Left ventricle myocardium inferior (tissue), 1 donor: ENCODE results near the gene VPS13D. TPM values are rescaled to one million over a fixed set of nuclear protein-coding genes. Genes with fewer than 3 reads are reported as not detected.

ENCODE experiments used
- DNase-seq: peaks from one replicate; pipeline ENCODE4 v3.0.0-alpha.2; 2020
- H3K27ac ChIP-seq: fragments of 200-600 bp; replicated peaks from 2 replicates; pipeline ENCODE4 v1.8.0; 2021
- H3K27me3 ChIP-seq: fragments of 200-600 bp; 2 replicates; pipeline ENCODE4 v1.8.0; 2021; ENCODE audit warnings: low read depth
- H3K36me3 ChIP-seq: fragments of 200-600 bp; 2 replicates; pipeline ENCODE4 v1.8.0; 2021
- H3K4me1 ChIP-seq: fragments of 200-600 bp; 2 replicates; pipeline ENCODE4 v1.8.0; 2021
- H3K4me3 ChIP-seq: fragments of 200-600 bp; 2 replicates; pipeline ENCODE4 v1.8.0; 2021; ENCODE audit warnings: mild to moderate bottlenecking, moderate library complexity
- H3K9me3 ChIP-seq: fragments of 200-600 bp; replicated peaks from 2 replicates; pipeline ENCODE4 v1.8.0; 2021
- CTCF ChIP-seq: fragments of 200-600 bp; IDR thresholded peaks from 2 replicates; pipeline ENCODE4 v1.8.0; 2021; ENCODE audit warnings: antibody characterized with exemption, mild to moderate bottlenecking, borderline replicate concordance
- intact Hi-C: fragments of 100-400 bp; cut with micrococcal nuclease; formaldehyde crosslinking; loops from one replicate; pipeline ENCODE4 v1.11.0; 2022
- total RNA-seq: library from RNA; stranded (reverse); fragmentation: NEBNext Ultra II Directional; extraction: Animal tissue kit (Norgen Biotek cat#: 25700); gene quantifications from one replicate; pipeline ENCODE4 v1.2.1, GENCODE V29; 2021
- donor health status: DM: no; HTN: yes; CAD: no; lungs with severe emphysema.

The VPS13D gene
- total RNA-seq, 1 donor from 2014 or later: 71.6 TPM

GRCh38 chr1:12542616-12543592 is 313.1 kb downstream of the VPS13D start:
- no peak for DNase-seq
- intact Hi-C loops: no loop called here
- H3K27ac ChIP-seq: no peak overlapping the region

GRCh38 chr1:12543740-12544154 is 313.9 kb downstream of the VPS13D start:
- Histone ChIP-seq H3K4me1 (peaks cover 61% of the 10 kb centered on the region), H3K27me3 (no peaks in the 10 kb centered on the region), H3K27ac (no peak overlapping the region), H3K9me3 (no peaks in the 10 kb centered on the region), H3K4me3 (no peak overlapping the region), H3K36me3 (no peaks in the 10 kb centered on the region)
- no peak for TF ChIP-seq CTCF
- intact Hi-C loops: no loop called here
- no peak for DNase-seq

More at GRCh38 chr1:12542616-12543592, 313.1 kb downstream of the VPS13D start:
- Histone ChIP-seq H3K4me3 (no peak overlapping the region), H3K4me1 (peaks cover 53% of the 10 kb centered on the region), H3K27me3 (no peaks in the 10 kb centered on the region), H3K36me3 (no peaks in the 10 kb centered on the region), H3K9me3 (no peaks in the 10 kb centered on the region)
- TF ChIP-seq CTCF: no peak

DNA sequence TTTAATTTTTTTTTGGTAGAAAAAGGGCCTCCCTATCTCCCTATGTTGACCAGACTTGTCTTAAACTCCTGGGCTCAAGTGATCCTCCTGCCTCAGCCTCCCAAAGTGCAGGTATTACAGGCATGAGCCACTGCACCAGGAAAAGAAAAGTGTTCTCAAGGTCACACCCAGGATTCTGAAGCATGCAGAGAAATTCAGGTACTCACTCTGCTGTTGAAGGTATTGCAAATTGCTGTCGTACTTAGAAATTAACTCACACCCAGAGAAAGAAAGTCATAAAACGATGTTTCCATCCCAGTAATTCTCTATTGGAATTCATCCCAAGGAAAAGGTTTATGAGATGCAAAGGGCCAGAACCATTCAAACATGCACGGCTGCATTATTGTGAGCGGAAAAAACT is 314.5 kb downstream of the VPS13D start:
- no peak overlapping the region for H3K27ac ChIP-seq

GRCh38 chr1:12544992-12545391 is 315.2 kb downstream of the VPS13D start:
- H3K27me3 ChIP-seq: no peaks in the 10 kb centered on the region
- no peak overlapping the region for H3K27ac ChIP-seq
- no peak overlapping the region for H3K4me3 ChIP-seq
- no peak for DNase-seq
- H3K9me3 ChIP-seq: no peaks in the 10 kb centered on the region
- H3K4me1 ChIP-seq: peaks cover 70% of the 10 kb centered on the region
- intact Hi-C loops: no loop called here
- TF ChIP-seq CTCF: no peak
- H3K36me3 ChIP-seq: no peaks in the 10 kb centered on the region

More for the DNA sequence above, 314.5 kb downstream of the VPS13D start:
- intact Hi-C loops: no loop called here
- DNase-seq: no peak
- Histone ChIP-seq H3K9me3 (no peaks in the 10 kb centered on the region), H3K4me1 (peaks cover 67% of the 10 kb centered on the region), H3K4me3 (no peak overlapping the region), H3K36me3 (no peaks in the 10 kb centered on the region), H3K27me3 (no peaks in the 10 kb centered on the region)
- TF ChIP-seq CTCF: no peak

DNA sequence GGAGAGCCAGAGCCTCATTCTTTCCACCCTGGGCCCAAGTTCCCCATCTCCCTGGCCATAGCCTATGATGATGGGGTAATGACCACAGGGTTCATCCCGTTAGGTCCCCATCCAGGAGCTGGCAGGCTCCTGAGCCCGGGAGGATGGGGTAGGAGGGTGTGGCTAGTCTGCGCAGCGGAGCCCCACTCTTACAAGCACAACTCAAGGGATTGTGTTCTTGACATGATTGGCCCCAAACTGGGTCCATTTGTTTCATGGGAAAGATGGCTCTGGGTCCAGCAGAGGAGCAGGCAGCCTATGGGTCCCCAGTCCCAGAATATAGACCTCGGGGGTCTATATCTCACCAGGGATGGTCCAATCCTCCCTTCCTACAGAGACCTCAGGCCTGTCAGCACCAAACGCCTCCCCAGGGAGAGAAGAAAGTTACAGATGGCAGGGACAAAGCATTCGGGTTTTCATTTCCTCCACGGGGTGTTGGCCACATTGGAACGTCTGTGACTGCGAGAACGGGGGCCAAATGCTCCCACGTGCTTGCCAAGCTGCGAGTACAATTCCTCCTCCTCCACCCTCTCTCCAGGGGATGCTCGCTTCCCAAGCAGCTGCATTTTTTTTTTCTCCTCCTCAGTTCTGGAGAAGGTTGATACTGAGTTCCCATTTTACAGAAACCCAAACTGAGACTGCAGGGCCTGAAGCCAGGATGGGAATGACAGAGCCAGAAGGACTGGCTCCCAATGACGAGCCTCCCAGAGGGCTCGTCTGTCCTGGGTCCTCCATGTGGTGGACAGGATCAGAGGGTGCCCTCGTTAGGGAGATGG is 317.1 kb downstream of the VPS13D start:
- Histone ChIP-seq H3K9me3 (no peaks in the 10 kb centered on the region), H3K4me1 (peaks cover 53% of the 10 kb centered on the region), H3K27me3 (no peaks in the 10 kb centered on the region), H3K4me3 (no peak overlapping the region), H3K36me3 (no peaks in the 10 kb centered on the region), H3K27ac (peak overlapping the region; percentile 74)
- no peak for TF ChIP-seq CTCF
- intact Hi-C loops: no loop called here
- peak; percentile 84 for DNase-seq
